GM21367 (cell line): ENCODE measurements around the gene IQCN.

Experiments
- ATAC-seq: cut with Tn5 transposase; IDR thresholded peaks from one replicate; pipeline ENCODE4 v1.9.1; 2021; ENCODE audit not compliant: unreplicated experiment

IQCN gene

GRCh38 chr19:18289471-18290301 lies 15.4 kb upstream of the IQCN start:
- no peak for ATAC-seq

GRCh38 chr19:18287836-18288772 lies 13.9 kb upstream of the IQCN start:
- ATAC-seq = no peak

GRCh38 chr19:18286973-18287635 lies 12.9 kb upstream of the IQCN start:
- ATAC-seq = no peak

- no peak for ATAC-seq
These were observed 10.6 kb upstream of the IQCN start for GRCh38 chr19:18284712-18285360.

GRCh38 chr19:18283338-18283737 lies 9.1 kb upstream of the IQCN start:
- ATAC-seq = no peak

GRCh38 chr19:18282788-18283141 lies 8.5 kb upstream of the IQCN start:
- no peak for ATAC-seq

GRCh38 chr19:18282021-18282787 lies 8.0 kb upstream of the IQCN start:
- ATAC-seq = no peak

GRCh38 chr19:18281082-18282020 lies 7.1 kb upstream of the IQCN start, which contains the start of gene JUND:
Gene JUND (minus strand): TSS chr19:18281622. CDS start chr19:18281484, 138 bp downstream.
- ATAC-seq = peak; percentile 49

GRCh38 chr19:18280247-18281081 lies 6.2 kb upstream of the IQCN start:
- ATAC-seq = peak; percentile 13

- no peak for ATAC-seq
These were observed 5.4 kb upstream of the IQCN start for GRCh38 chr19:18279516-18280246.

- ATAC-seq = no peak
These were observed 4.9 kb upstream of the IQCN start for GRCh38 chr19:18279266-18279515.

- ATAC-seq = no peak
These were observed 4.4 kb upstream of the IQCN start for GRCh38 chr19:18278521-18279265.

- no peak for ATAC-seq
These were observed 617 bp upstream of the IQCN start for GRCh38 chr19:18274781-18275356.

GRCh38 chr19:18273561-18274218 lies 562 bp downstream of the IQCN start:
- no peak for ATAC-seq

GRCh38 chr19:18271433-18271841 lies 2.8 kb downstream of the IQCN start:
- no peak for ATAC-seq

- no peak for ATAC-seq
These were observed 3.9 kb downstream of the IQCN start for GRCh38 chr19:18270326-18270725.
